Ishikawa (cell line): ENCODE results near the gene CDH18.

Experiments
- CEBPB ChIP-seq: IDR thresholded peaks from 2 replicates; pipeline ENCODE4 v1.6.1; 2012
- CREB1 ChIP-seq: IDR thresholded peaks from 2 replicates; pipeline ENCODE4 v1.6.1; 2012; ENCODE audit warnings: low read depth
- EGR1 ChIP-seq: IDR thresholded peaks from 2 replicates; pipeline ENCODE4 v1.6.1; 2012
- EP300 ChIP-seq: IDR thresholded peaks from 2 replicates; pipeline ENCODE4 v1.6.1; 2012; ENCODE audit warnings: borderline replicate concordance
- FOXM1 ChIP-seq: IDR thresholded peaks from 2 replicates; pipeline ENCODE4 v1.6.1; 2012; ENCODE audit warnings: low read depth, borderline replicate concordance
- MAX ChIP-seq: IDR thresholded peaks from 2 replicates; pipeline ENCODE4 v1.6.1; 2012
- NFIC ChIP-seq: IDR thresholded peaks from 2 replicates; pipeline ENCODE4 v1.6.1; 2012
- RAD21 ChIP-seq: IDR thresholded peaks from 2 replicates; pipeline ENCODE4 v1.6.1; 2012; ENCODE audit warnings: low read depth
- REST ChIP-seq: IDR thresholded peaks from 2 replicates; pipeline ENCODE4 v1.6.1; 2012; ENCODE audit warnings: low read depth, mild to moderate bottlenecking
- TAF1 ChIP-seq: IDR thresholded peaks from 2 replicates; pipeline ENCODE4 v1.6.1; 2012; ENCODE audit warnings: low read depth, mild to moderate bottlenecking
- TCF12 ChIP-seq: IDR thresholded peaks from 2 replicates; pipeline ENCODE4 v1.6.1; 2012; ENCODE audit warnings: low read depth
- TEAD4 ChIP-seq: IDR thresholded peaks from 2 replicates; pipeline ENCODE4 v1.6.1; 2012
- USF1 ChIP-seq: IDR thresholded peaks from 2 replicates; pipeline ENCODE4 v1.6.1; 2012
- YY1 ChIP-seq: IDR thresholded peaks from 2 replicates; pipeline ENCODE4 v1.6.1; 2012; ENCODE audit warnings: low read depth
- ZBTB7A ChIP-seq: IDR thresholded peaks from 2 replicates; pipeline ENCODE4 v1.6.1; 2012; ENCODE audit warnings: low read depth

Gene CDH18

GRCh38 chr5:19920761-19921160 is 67.2 kb downstream of the CDH18 start:
- no peak for TF ChIP-seq EGR1
- TF ChIP-seq REST, result no peak
- no peak for TF ChIP-seq MAX
- no peak for TF ChIP-seq RAD21
- TF ChIP-seq EP300, result no peak
- TF ChIP-seq CEBPB, result no peak
- no peak for TF ChIP-seq YY1
- TF ChIP-seq FOXM1, result no peak
- no peak for TF ChIP-seq CREB1
- no peak for TF ChIP-seq USF1
- TF ChIP-seq NFIC, result no peak
- TF ChIP-seq TAF1, result no peak
- no peak for TF ChIP-seq ZBTB7A
- TF ChIP-seq TEAD4, result no peak

GRCh38 chr5:19918780-19919179 is 69.2 kb downstream of the CDH18 start:
- TF ChIP-seq RAD21, result no peak
- no peak for TF ChIP-seq EP300
- TF ChIP-seq EGR1, result no peak
- TF ChIP-seq ZBTB7A, result no peak
- no peak for TF ChIP-seq CEBPB
- TF ChIP-seq TAF1, result no peak
- no peak for TF ChIP-seq FOXM1
- TF ChIP-seq TCF12, result no peak
- no peak for TF ChIP-seq CREB1
- no peak for TF ChIP-seq YY1
- no peak for TF ChIP-seq TEAD4
- no peak for TF ChIP-seq NFIC
- no peak for TF ChIP-seq USF1
- no peak for TF ChIP-seq MAX
- no peak for TF ChIP-seq REST

GRCh38 chr5:19917588-19918122 is 70.3 kb downstream of the CDH18 start:
- TF ChIP-seq TAF1 (no peak), CEBPB (no peak), USF1 (no peak), ZBTB7A (no peak), TEAD4 (no peak), EP300 (no peak), FOXM1 (no peak), CREB1 (no peak), RAD21 (no peak), TCF12 (no peak), REST (no peak), EGR1 (no peak), NFIC (no peak), MAX (no peak), YY1 (no peak)

- TF ChIP-seq REST (no peak), NFIC (no peak), TCF12 (no peak), CREB1 (no peak)
Observed at GRCh38 chr5:19910136-19910535, 77.9 kb downstream of the CDH18 start.
